Sigmoid colon (tissue), 7 donors: ENCODE results near the gene FIP1L1. TPM values are rescaled to one million over a fixed set of nuclear protein-coding genes. Genes with fewer than 3 reads are reported as not detected.

ENCODE experiments used
- DNase-seq: peaks from one replicate; pipeline ENCODE4 v3.0.0-alpha.2; 2019
- H3K27ac ChIP-seq, 4 donors: fragments of 200-600 bp; sonication (generic); one replicate each; pipeline ENCODE4 v1.5.1; 2016 to 2019; ENCODE audit warnings: mild to moderate bottlenecking in 1 of 4
- H3K27me3 ChIP-seq, 3 donors: fragments of 200-600 bp; sonication (generic); one replicate each; pipeline ENCODE4 v1.5.1; 2019; ENCODE audit warnings: mild to moderate bottlenecking in 1 of 3
- H3K36me3 ChIP-seq, 4 donors: fragments of 200-600 bp; sonication (generic); one replicate each; pipeline ENCODE4 v1.5.1; 2016 to 2019
- H3K4me1 ChIP-seq, 4 donors: fragments of 200-600 bp; sonication (generic); one replicate each; pipeline ENCODE4 v1.5.1; 2017 to 2019
- H3K4me3 ChIP-seq, 4 donors: fragments of 200-600 bp; sonication (generic); one replicate each; pipeline ENCODE4 v1.5.1; 2017 to 2019; ENCODE audit warnings: mild to moderate bottlenecking in 2 of 4, moderate library complexity in 1 of 4
- H3K9me3 ChIP-seq, 4 donors: fragments of 200-600 bp in 3 of 4; sonication (generic) in 3 of 4; one replicate each; pipeline versions ENCODE4 v1.5.1 to v1.6.1; 2013 to 2019
- EP300 ChIP-seq, 4 donors: sonication (generic); formaldehyde crosslinking; IDR thresholded peaks; one replicate each; pipeline ENCODE4 v1.6.1; 2017; ENCODE audit warnings: antibody characterized with exemption in 4 of 4
- POLR2A ChIP-seq, 2 donors: fragments of 450-650 bp; IDR thresholded peaks; one replicate each; pipeline ENCODE4 v1.6.1; 2016; ENCODE audit warnings: antibody characterized with exemption in 2 of 2, mild to moderate bottlenecking in 2 of 2, moderate library complexity in 2 of 2
- POLR2AphosphoS5 ChIP-seq, 4 donors: sonication (generic); formaldehyde crosslinking; IDR thresholded peaks; one replicate each; pipeline ENCODE4 v1.6.1; 2017; ENCODE audit warnings: antibody characterized with exemption in 4 of 4
- WGBS, 2 donors: extraction: QIAGEN DNeasy Blood & Tissue Kit; methylation state at CpG; one replicate each; pipeline ENCODE4 v1.1.7; 2013; 5-methylcytosine and 5-hydroxymethylcytosine counted together
- intact Hi-C: fragments of 100-400 bp; cut with DNase I; formaldehyde crosslinking; loops from one replicate; pipeline ENCODE4 v1.15.1; 2023
- polyA plus RNA-seq, 3 donors: library from polyadenylated mRNA; stranded (reverse); fragments of 200-250 nt; gene quantifications; one replicate each; pipeline ENCODE4 v1.2.3, GENCODE V29; 2013
- total RNA-seq, 4 donors: library from RNA; depleted of rRNA; stranded (reverse); fragments of >200 nt; gene quantifications; one replicate each; pipeline ENCODE4 v1.1.0, GENCODE V29; 2016
- TF ChIP-seq, protein P1 (sequence below), 4 experiments: fragments of 450-650 bp in 3 of 4; fragments of 200-600 bp in 1 of 4; IDR thresholded peaks; one replicate each; pipeline ENCODE4 v1.5.1; 2016 to 2019; ENCODE audit warnings: antibody characterized with exemption in 4 of 4, mild to moderate bottlenecking in 3 of 4, moderate library complexity in 2 of 4
- donor health status: healthy with polysubstance abuse.
- donor health status: Bipolar disorder and iron deficiency.
- donor health status: healthy.

FIP1L1 gene
- total and polyA plus RNA-seq, 7 donors: 19.7 to 47.7 (median 33.7) TPM

DNA sequence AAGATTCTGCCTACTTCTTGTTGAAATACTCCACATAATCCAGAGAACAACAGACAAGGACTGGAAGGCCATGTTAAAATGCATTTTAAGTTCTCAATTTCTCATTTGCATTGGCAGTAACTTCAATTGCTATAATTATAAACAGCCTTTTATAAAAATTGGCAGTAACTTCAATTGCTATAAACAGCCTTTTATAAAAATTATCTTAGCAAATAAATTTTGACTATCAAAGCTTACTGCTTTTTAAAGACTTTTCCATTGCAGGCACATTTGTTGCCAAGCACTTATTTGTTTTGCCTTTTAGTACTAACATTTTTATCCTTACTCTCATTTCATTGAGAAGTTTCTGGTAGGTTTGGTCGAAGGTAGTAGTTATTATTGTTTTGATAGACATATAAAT, 29.4 kb upstream of the FIP1L1 start:
- H3K4me1 ChIP-seq: peaks cover 0 to 8% (median 4%) of the 10 kb centered on the region in 4 donors
- intact Hi-C loops: no loop called here
- peaks cover 0 to 27% (median 2%) of the 10 kb centered on the region in 4 donors for H3K36me3 ChIP-seq
- H3K27me3 ChIP-seq: no peaks in the 10 kb centered on the region
- no peak for DNase-seq
- WGBS, 2 donors: 70 to 83% methylated on average over 1 of the region's 1 CpG
- H3K4me3 ChIP-seq: no peak overlapping the region
- no peaks in the 10 kb centered on the region for H3K9me3 ChIP-seq
- H3K27ac ChIP-seq: no peak overlapping the region
- TF ChIP-seq POLR2A (IDR thresholded peaks at IDR 0.05) (no peak), POLR2AphosphoS5 (IDR thresholded peaks at IDR 0.05) (no peak), EP300 (IDR thresholded peaks at IDR 0.05) (no peak)
- TF ChIP-seq, protein P1, sequence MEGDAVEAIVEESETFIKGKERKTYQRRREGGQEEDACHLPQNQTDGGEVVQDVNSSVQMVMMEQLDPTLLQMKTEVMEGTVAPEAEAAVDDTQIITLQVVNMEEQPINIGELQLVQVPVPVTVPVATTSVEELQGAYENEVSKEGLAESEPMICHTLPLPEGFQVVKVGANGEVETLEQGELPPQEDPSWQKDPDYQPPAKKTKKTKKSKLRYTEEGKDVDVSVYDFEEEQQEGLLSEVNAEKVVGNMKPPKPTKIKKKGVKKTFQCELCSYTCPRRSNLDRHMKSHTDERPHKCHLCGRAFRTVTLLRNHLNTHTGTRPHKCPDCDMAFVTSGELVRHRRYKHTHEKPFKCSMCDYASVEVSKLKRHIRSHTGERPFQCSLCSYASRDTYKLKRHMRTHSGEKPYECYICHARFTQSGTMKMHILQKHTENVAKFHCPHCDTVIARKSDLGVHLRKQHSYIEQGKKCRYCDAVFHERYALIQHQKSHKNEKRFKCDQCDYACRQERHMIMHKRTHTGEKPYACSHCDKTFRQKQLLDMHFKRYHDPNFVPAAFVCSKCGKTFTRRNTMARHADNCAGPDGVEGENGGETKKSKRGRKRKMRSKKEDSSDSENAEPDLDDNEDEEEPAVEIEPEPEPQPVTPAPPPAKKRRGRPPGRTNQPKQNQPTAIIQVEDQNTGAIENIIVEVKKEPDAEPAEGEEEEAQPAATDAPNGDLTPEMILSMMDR (IDR thresholded peaks at IDR 0.05): no peak

DNA sequence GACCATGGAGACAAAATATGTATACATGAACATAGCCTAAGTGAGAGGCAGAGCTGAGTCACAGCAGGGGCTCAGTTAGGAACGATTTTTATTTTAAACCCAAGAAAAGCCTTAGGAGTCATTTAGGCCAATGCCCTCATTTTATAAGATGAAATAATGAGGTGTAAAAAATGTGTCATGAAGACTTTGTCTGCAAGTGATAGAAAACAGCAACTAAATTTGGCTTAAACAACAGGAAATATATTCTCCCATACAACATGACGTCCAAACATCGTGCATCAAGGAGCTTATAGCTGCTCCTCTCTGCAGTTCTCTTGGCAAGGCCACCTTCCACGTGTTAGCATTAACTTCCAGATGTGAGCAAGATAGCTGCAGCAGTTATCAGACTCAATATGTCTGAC, 28.4 kb upstream of the FIP1L1 start:
- H3K36me3 ChIP-seq: peaks cover 0 to 27% (median 2%) of the 10 kb centered on the region in 4 donors
- H3K4me1 ChIP-seq: peaks cover 0 to 8% (median 4%) of the 10 kb centered on the region in 4 donors
- no peaks in the 10 kb centered on the region for H3K9me3 ChIP-seq
- TF ChIP-seq, protein P1 (IDR thresholded peaks at IDR 0.05): no peak
- no peak for TF ChIP-seq POLR2AphosphoS5 (IDR thresholded peaks at IDR 0.05)
- TF ChIP-seq POLR2A (IDR thresholded peaks at IDR 0.05): no peak
- no peak for TF ChIP-seq EP300 (IDR thresholded peaks at IDR 0.05)
- no peak for DNase-seq
- H3K4me3 ChIP-seq: no peak overlapping the region
- intact Hi-C loops: no loop called here
- 91 to 92% methylated on average over 4 of the region's 4 CpGs for WGBS, 2 donors
- H3K27ac ChIP-seq: no peak overlapping the region
- no peaks in the 10 kb centered on the region for H3K27me3 ChIP-seq

DNA sequence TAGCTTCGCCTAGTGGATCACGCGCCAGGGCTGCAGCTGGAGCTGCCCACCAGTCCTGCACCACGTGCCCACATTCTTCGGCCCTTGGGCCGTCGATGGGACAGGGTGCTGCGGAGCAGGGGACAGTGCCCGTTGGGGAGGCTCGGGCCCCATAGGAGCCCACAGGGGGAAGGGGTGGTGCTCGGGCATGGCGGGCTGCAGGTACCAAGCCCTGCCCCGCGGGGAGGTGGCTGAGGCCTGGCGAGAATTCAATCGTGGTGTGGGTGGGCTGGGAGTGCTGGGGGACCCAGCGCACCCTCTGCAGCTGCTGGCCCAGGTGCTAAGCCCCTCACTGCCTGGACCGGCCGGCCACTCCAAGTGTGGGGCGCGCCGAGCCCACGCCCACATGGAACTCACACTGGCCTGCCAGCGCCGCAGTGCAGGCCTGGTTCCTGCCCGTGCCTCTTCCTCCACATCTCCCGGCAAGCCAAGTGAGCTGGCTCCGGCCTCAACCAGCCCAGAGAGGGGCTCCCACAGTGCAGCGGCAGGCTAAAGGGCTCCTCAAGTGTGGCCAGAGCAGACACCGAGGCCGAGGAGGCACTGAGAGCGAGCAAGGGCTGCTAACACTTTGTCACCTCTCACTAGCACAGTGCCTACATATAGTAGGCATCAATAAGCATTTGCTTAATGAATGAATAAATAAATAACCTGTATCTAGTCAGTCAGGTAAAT, 23.3 kb upstream of the FIP1L1 start:
- H3K4me3 ChIP-seq: no peak overlapping the region
- WGBS, 2 donors: 94 to 96% methylated on average over 32 of the region's 32 CpGs
- DNase-seq: no peak
- H3K27me3 ChIP-seq: no peaks in the 10 kb centered on the region
- intact Hi-C loops: no loop called here
- H3K36me3 ChIP-seq: peaks cover 0 to 27% (median 2%) of the 10 kb centered on the region in 4 donors
- no peak for TF ChIP-seq EP300 (IDR thresholded peaks at IDR 0.05)
- no peak overlapping the region for H3K27ac ChIP-seq
- no peaks in the 10 kb centered on the region for H3K4me1 ChIP-seq
- no peaks in the 10 kb centered on the region for H3K9me3 ChIP-seq

DNA sequence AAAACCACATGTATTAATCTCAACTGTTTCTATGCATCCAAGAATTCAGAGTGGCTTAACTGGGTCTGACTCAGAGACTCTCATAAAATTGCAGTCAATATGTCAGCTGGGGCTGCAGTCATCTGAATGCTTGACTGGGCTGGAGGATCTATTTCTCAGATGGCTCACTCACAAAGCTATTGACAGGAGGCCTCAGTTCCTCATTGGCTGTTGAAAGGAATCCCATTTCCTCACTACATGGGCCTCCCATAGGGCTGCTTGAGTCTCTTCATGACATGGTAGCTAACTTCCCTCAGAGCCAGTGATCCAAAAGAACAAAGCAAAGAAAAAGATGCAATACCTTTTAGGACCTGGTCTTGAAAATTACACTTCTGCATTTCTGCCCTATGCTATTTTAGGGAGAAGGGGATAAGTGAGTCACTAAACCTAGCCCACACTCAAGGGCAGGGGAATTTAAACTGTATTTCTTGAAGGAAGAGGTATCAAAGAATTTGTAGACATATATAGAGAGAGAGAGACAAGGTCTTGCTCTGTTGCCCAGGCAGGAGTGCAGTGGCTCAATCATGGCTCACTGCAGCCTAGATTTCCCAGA, 21.4 kb upstream of the FIP1L1 start:
- Histone ChIP-seq H3K36me3 (peaks cover 0 to 20% (median 2%) of the 10 kb centered on the region in 4 donors), H3K9me3 (no peaks in the 10 kb centered on the region), H3K4me3 (no peak overlapping the region), H3K4me1 (no peaks in the 10 kb centered on the region), H3K27ac (no peak overlapping the region), H3K27me3 (no peaks in the 10 kb centered on the region)
- no peak for TF ChIP-seq POLR2AphosphoS5 (IDR thresholded peaks at IDR 0.05)
- TF ChIP-seq EP300 (IDR thresholded peaks at IDR 0.05): no peak
- TF ChIP-seq, protein P1 (IDR thresholded peaks at IDR 0.05): no peak
- TF ChIP-seq POLR2A (IDR thresholded peaks at IDR 0.05): no peak
- intact Hi-C loops: no loop called here
- no peak for DNase-seq

DNA sequence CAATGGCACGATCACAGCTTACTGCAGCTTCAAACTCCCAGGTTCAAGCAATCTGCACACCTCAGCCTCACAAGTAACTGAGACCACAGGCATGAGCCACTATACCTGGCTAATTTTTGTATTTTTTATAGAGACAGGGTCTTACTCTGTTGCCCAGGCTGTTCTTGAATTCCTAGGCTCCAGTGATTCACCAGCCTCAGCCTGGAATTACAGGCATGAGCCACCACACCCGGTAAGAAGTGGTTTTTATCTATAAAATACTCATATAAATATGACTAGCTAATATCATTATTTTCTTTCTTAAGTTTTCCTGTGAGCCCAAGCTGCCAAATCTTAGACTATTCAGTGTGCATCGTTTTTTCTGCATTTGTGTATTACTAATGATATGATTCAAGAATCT, 16.0 kb upstream of the FIP1L1 start:
- Histone ChIP-seq H3K27me3 (no peaks in the 10 kb centered on the region), H3K9me3 (no peaks in the 10 kb centered on the region), H3K4me1 (peaks cover 0 to 35% (median 22%) of the 10 kb centered on the region in 4 donors), H3K27ac (no peak overlapping the region), H3K36me3 (no peaks in the 10 kb centered on the region), H3K4me3 (no peak overlapping the region)
- WGBS, 2 donors: 76 to 89% methylated on average over 3 of the region's 3 CpGs
- intact Hi-C loops: loop anchor here (10.0 kb wide), 1 partner anchor 703 kb away; the partner anchor contains the start of gene CHIC2
- TF ChIP-seq EP300 (IDR thresholded peaks at IDR 0.05) (no peak), POLR2AphosphoS5 (IDR thresholded peaks at IDR 0.05) (no peak), POLR2A (IDR thresholded peaks at IDR 0.05) (no peak)
- TF ChIP-seq, protein P1 (IDR thresholded peaks at IDR 0.05): no peak
- DNase-seq: no peak
